Measurements from ENCODE around the gene CAT.
"Not testable (repeated sequence)": the region's sequence is repeated elsewhere in the genome, so short reads cannot be mapped to it uniquely, and the experiment has no call there.

CAT gene

DNA sequence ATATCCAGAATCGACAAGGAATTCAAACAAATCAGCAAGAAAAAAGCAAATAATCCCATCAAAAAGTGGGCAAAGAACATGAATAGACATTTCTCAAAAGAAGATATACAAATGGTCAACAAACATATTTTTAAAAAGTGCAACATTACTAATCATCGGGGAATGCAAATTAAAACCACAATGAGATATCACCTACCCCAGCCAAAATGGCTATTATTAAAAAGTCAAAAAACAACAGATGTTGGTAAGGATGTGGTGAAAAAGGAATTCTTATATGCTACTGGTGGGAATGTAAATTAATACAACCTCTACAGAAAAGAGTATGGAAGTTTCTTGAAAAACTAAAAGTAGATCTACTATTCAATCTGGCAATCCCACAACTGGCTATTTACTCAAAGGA is 13.9 kb upstream of the CAT start:
- not testable (repeated sequence) for H3K79me1 ChIP-seq (ENCODE audit: low read depth, low read length); H3K36me3 ChIP-seq (replicated peaks in 1 of 2; ENCODE audit: control insufficient read depth in 2 of 2, insufficient read depth in 2 of 2, low read length in 2 of 2); H2BK120ac ChIP-seq (ENCODE audit: low read depth, low read length); H2BK15ac ChIP-seq (ENCODE audit: low read length); H3K27ac ChIP-seq (replicated peaks; ENCODE audit: low read length); DNase-seq (ENCODE audit: low spot score); H4K8ac ChIP-seq (ENCODE audit: low read depth, low read length); H2BK12ac ChIP-seq (ENCODE audit: low read length); H3K14ac ChIP-seq (ENCODE audit: low read length); H4K91ac ChIP-seq (ENCODE audit: low read depth, low read length, poor library complexity); H3K18ac ChIP-seq (ENCODE audit: low read length); H2AK5ac ChIP-seq (ENCODE audit: low read depth, low read length); H3K9me3 ChIP-seq (replicated peaks in 1 of 2; ENCODE audit: control insufficient read depth in 2 of 2, insufficient read depth in 1 of 2, low read depth in 1 of 2, low read length in 2 of 2); H3K4me3 ChIP-seq (ENCODE audit: low read length in 2 of 2); H3K4me1 ChIP-seq (ENCODE audit: control insufficient read depth in 2 of 2, insufficient read depth in 1 of 2, low read depth in 1 of 2, low read length in 2 of 2); H3K4me2 ChIP-seq (ENCODE audit: insufficient read depth, low read length, poor library complexity, severe bottlenecking); H2AFZ ChIP-seq (ENCODE audit: low read length); H3K9ac ChIP-seq (ENCODE audit: low read depth, low read length, poor library complexity); H3K4ac ChIP-seq (ENCODE audit: low read length); H3K23ac ChIP-seq (ENCODE audit: low read depth, low read length, poor library complexity); H2BK5ac ChIP-seq (ENCODE audit: low read length)
- H3K27me3 ChIP-seq (ENCODE audit: control insufficient read depth in 3 of 3, insufficient read depth in 3 of 3, low read depth in 1 of 3, low read length in 3 of 3): peaks cover 0 to 17% (median 0%) of the 10 kb centered on the region in 3 experiments
- no CpG with 5 or more reads among the region's 2 CpGs for WGBS, 2 donors (ENCODE audit: extremely low coverage in 2 of 2, insufficient read length in 2 of 2, insufficient replicate concordance in 1 of 2)

GRCh38 chr11:34425360-34425759 is 13.4 kb upstream of the CAT start:
- Histone ChIP-seq H4K91ac (ENCODE audit: low read depth, low read length, poor library complexity) (no peak overlapping the region), H3K4me2 (ENCODE audit: insufficient read depth, low read length, poor library complexity, severe bottlenecking) (no peak overlapping the region), H4K8ac (ENCODE audit: low read depth, low read length) (no peak overlapping the region), H2BK15ac (ENCODE audit: low read length) (no peak overlapping the region), H3K14ac (ENCODE audit: low read length) (no peak overlapping the region), H3K23ac (ENCODE audit: low read depth, low read length, poor library complexity) (no peak overlapping the region), H3K27me3 (ENCODE audit: control insufficient read depth in 3 of 3, insufficient read depth in 3 of 3, low read depth in 1 of 3, low read length in 3 of 3) (peaks cover 0 to 16% (median 0%) of the 10 kb centered on the region in 3 experiments), H3K9me3 (replicated peaks in 1 of 2; ENCODE audit: control insufficient read depth in 2 of 2, insufficient read depth in 1 of 2, low read depth in 1 of 2, low read length in 2 of 2) (no peaks in the 10 kb centered on the region), H2AK5ac (ENCODE audit: low read depth, low read length) (no peak overlapping the region), H3K4ac (ENCODE audit: low read length) (no peak overlapping the region), H3K4me1 (ENCODE audit: control insufficient read depth in 2 of 2, insufficient read depth in 1 of 2, low read depth in 1 of 2, low read length in 2 of 2) (no peaks in the 10 kb centered on the region), H3K27ac (replicated peaks; ENCODE audit: low read length) (no peak overlapping the region), H2BK5ac (ENCODE audit: low read length) (no peak overlapping the region), H2BK120ac (ENCODE audit: low read depth, low read length) (no peak overlapping the region), H3K79me1 (ENCODE audit: low read depth, low read length) (no peaks in the 10 kb centered on the region), H3K4me3 (ENCODE audit: low read length in 2 of 2) (no peak overlapping the region), H2BK12ac (ENCODE audit: low read length) (no peak overlapping the region), H2AFZ (ENCODE audit: low read length) (no peak overlapping the region), H3K18ac (ENCODE audit: low read length) (no peak overlapping the region), H3K36me3 (replicated peaks in 1 of 2; ENCODE audit: control insufficient read depth in 2 of 2, insufficient read depth in 2 of 2, low read length in 2 of 2) (no peaks in the 10 kb centered on the region), H3K9ac (ENCODE audit: low read depth, low read length, poor library complexity) (no peak overlapping the region)
- WGBS, 2 donors (ENCODE audit: extremely low coverage in 2 of 2, insufficient read length in 2 of 2, insufficient replicate concordance in 1 of 2): no CpG with 5 or more reads among the region's 1 CpG
- no peak for DNase-seq (ENCODE audit: low spot score)

DNA sequence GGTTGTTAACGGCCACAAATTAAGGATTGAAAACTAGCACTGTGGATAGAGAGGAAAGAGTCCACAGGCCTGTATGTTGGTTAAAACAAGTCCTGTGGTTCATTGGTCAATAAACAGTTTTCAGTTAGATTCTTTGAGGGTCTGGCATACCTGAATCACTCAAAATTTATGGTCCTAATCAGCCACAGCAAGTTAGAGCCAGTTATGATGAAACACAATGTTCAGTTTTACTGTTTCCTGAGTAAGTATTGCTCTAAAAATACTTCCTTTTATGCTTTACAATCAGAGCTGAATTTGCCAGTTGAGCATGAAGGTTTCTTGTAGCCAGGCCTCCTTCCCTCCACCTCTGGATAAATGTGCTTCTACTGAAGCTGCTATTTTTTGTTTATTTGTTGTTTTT is 12.9 kb upstream of the CAT start:
- no peaks in the 10 kb centered on the region for H3K9me3 ChIP-seq (replicated peaks in 1 of 2; ENCODE audit: control insufficient read depth in 2 of 2, insufficient read depth in 1 of 2, low read depth in 1 of 2, low read length in 2 of 2)
- H2AFZ ChIP-seq (ENCODE audit: low read length): no peak overlapping the region
- no peak overlapping the region for H2AK5ac ChIP-seq (ENCODE audit: low read depth, low read length)
- H4K91ac ChIP-seq (ENCODE audit: low read depth, low read length, poor library complexity): no peak overlapping the region
- no peak overlapping the region for H3K18ac ChIP-seq (ENCODE audit: low read length)
- no peaks in the 10 kb centered on the region for H3K4me1 ChIP-seq (ENCODE audit: control insufficient read depth in 2 of 2, insufficient read depth in 1 of 2, low read depth in 1 of 2, low read length in 2 of 2)
- H3K4me3 ChIP-seq (ENCODE audit: low read length in 2 of 2): no peak overlapping the region
- H3K14ac ChIP-seq (ENCODE audit: low read length): no peak overlapping the region
- no peak overlapping the region for H2BK15ac ChIP-seq (ENCODE audit: low read length)
- H3K27me3 ChIP-seq (ENCODE audit: control insufficient read depth in 3 of 3, insufficient read depth in 3 of 3, low read depth in 1 of 3, low read length in 3 of 3): peaks cover 0 to 11% (median 0%) of the 10 kb centered on the region in 3 experiments
- DNase-seq (ENCODE audit: low spot score): no peak
- no peak overlapping the region for H3K4me2 ChIP-seq (ENCODE audit: insufficient read depth, low read length, poor library complexity, severe bottlenecking)
- H4K8ac ChIP-seq (ENCODE audit: low read depth, low read length): no peak overlapping the region
- H3K36me3 ChIP-seq (replicated peaks in 1 of 2; ENCODE audit: control insufficient read depth in 2 of 2, insufficient read depth in 2 of 2, low read length in 2 of 2): no peaks in the 10 kb centered on the region
- no peak overlapping the region for H3K23ac ChIP-seq (ENCODE audit: low read depth, low read length, poor library complexity)
- H2BK12ac ChIP-seq (ENCODE audit: low read length): no peak overlapping the region
- no peak overlapping the region for H3K4ac ChIP-seq (ENCODE audit: low read length)
- no peak overlapping the region for H3K9ac ChIP-seq (ENCODE audit: low read depth, low read length, poor library complexity)
- H2BK5ac ChIP-seq (ENCODE audit: low read length): no peak overlapping the region
- WGBS, 2 donors (ENCODE audit: extremely low coverage in 2 of 2, insufficient read length in 2 of 2, insufficient replicate concordance in 1 of 2): no CpG with 5 or more reads among the region's 1 CpG
- H2BK120ac ChIP-seq (ENCODE audit: low read depth, low read length): no peak overlapping the region
- no peak overlapping the region for H3K27ac ChIP-seq (replicated peaks; ENCODE audit: low read length)
- H3K79me1 ChIP-seq (ENCODE audit: low read depth, low read length): no peaks in the 10 kb centered on the region

- no peak overlapping the region for H3K9ac ChIP-seq (ENCODE audit: low read depth, low read length, poor library complexity)
- H3K4ac ChIP-seq (ENCODE audit: low read length): no peak overlapping the region
- H3K4me1 ChIP-seq (ENCODE audit: control insufficient read depth in 2 of 2, insufficient read depth in 1 of 2, low read depth in 1 of 2, low read length in 2 of 2): no peaks in the 10 kb centered on the region
- WGBS, 2 donors (ENCODE audit: extremely low coverage in 2 of 2, insufficient read length in 2 of 2, insufficient replicate concordance in 1 of 2): no CpG with 5 or more reads among the region's 3 CpGs
- H3K4me2 ChIP-seq (ENCODE audit: insufficient read depth, low read length, poor library complexity, severe bottlenecking): no peak overlapping the region
- H3K18ac ChIP-seq (ENCODE audit: low read length): no peak overlapping the region
- DNase-seq (ENCODE audit: low spot score): no peak
- no peak overlapping the region for H2BK120ac ChIP-seq (ENCODE audit: low read depth, low read length)
- H2BK12ac ChIP-seq (ENCODE audit: low read length): no peak overlapping the region
- H3K27me3 ChIP-seq (ENCODE audit: control insufficient read depth in 3 of 3, insufficient read depth in 3 of 3, low read depth in 1 of 3, low read length in 3 of 3): peaks cover 0 to 8% (median 0%) of the 10 kb centered on the region in 3 experiments
- no peaks in the 10 kb centered on the region for H3K79me1 ChIP-seq (ENCODE audit: low read depth, low read length)
- H4K8ac ChIP-seq (ENCODE audit: low read depth, low read length): no peak overlapping the region
- no peaks in the 10 kb centered on the region for H3K36me3 ChIP-seq (replicated peaks in 1 of 2; ENCODE audit: control insufficient read depth in 2 of 2, insufficient read depth in 2 of 2, low read length in 2 of 2)
- no peak overlapping the region for H2BK15ac ChIP-seq (ENCODE audit: low read length)
- H3K4me3 ChIP-seq (ENCODE audit: low read length in 2 of 2): no peak overlapping the region
- H2BK5ac ChIP-seq (ENCODE audit: low read length): no peak overlapping the region
- H2AFZ ChIP-seq (ENCODE audit: low read length): no peak overlapping the region
- no peak overlapping the region for H3K27ac ChIP-seq (replicated peaks; ENCODE audit: low read length)
- H3K9me3 ChIP-seq (replicated peaks in 1 of 2; ENCODE audit: control insufficient read depth in 2 of 2, insufficient read depth in 1 of 2, low read depth in 1 of 2, low read length in 2 of 2): no peaks in the 10 kb centered on the region
- no peak overlapping the region for H3K14ac ChIP-seq (ENCODE audit: low read length)
- H2AK5ac ChIP-seq (ENCODE audit: low read depth, low read length): no peak overlapping the region
- H4K91ac ChIP-seq (ENCODE audit: low read depth, low read length, poor library complexity): no peak overlapping the region
- no peak overlapping the region for H3K23ac ChIP-seq (ENCODE audit: low read depth, low read length, poor library complexity)
These were observed 12.0 kb upstream of the CAT start for GRCh38 chr11:34426766-34427185.
